ENCODE measurements around the gene LRRC1. TPM values are rescaled to one million over a fixed set of nuclear protein-coding genes. Genes with fewer than 3 reads are reported as not detected.

The LRRC1 gene
- total and polyA plus RNA-seq, 4 donors, result 0.36 to 6.4 (median 0.94) TPM

- TF ChIP-seq MAX (IDR thresholded peaks at IDR 0.05), result no peak
These were observed 161.4 kb downstream of the LRRC1 start (continued) for GRCh38 chr6:53956068-53956711.

GRCh38 chr6:53956804-53957203 is 162.0 kb downstream of the LRRC1 start:
- TF ChIP-seq HNF4G (IDR thresholded peaks at IDR 0.05) (no peak), CTCF (IDR thresholded peaks at IDR 0.05; ENCODE audit: low read depth, low read length, missing input control) (no peak)
- H3K9ac ChIP-seq (ENCODE audit: low read depth in 1 of 2, low read length in 2 of 2), result no peak overlapping the region
- no peaks in the 10 kb centered on the region for H3K4me1 ChIP-seq (ENCODE audit: control insufficient read depth in 4 of 4, insufficient read depth in 4 of 4, low read length in 3 of 4)

GRCh38 chr6:53959717-53960116 is 164.9 kb downstream of the LRRC1 start:
- DNase-seq (ENCODE audit: low spot score), result no peak
- Histone ChIP-seq H3K4me1 (ENCODE audit: control insufficient read depth in 4 of 4, insufficient read depth in 4 of 4, low read length in 3 of 4) (no peaks in the 10 kb centered on the region), H3K9me3 (ENCODE audit: control insufficient read depth in 4 of 4, low read length in 3 of 4) (no peaks in the 10 kb centered on the region), H3K4me3 (ENCODE audit: low read depth in 1 of 3, low read length in 3 of 3) (no peak overlapping the region), H3K27me3 (ENCODE audit: control insufficient read depth in 4 of 4, insufficient read depth in 4 of 4, low read length in 3 of 4) (peaks cover 0 to 4% (median 1%) of the 10 kb centered on the region in 4 donors), H3K27ac (ENCODE audit: low read depth in 1 of 2, low read length in 2 of 2) (no peak overlapping the region), H3K36me3 (ENCODE audit: control insufficient read depth in 4 of 4, insufficient read depth in 3 of 4, low read depth in 1 of 4, low read length in 3 of 4) (no peaks in the 10 kb centered on the region), H3K9ac (ENCODE audit: low read depth in 1 of 2, low read length in 2 of 2) (no peak overlapping the region)
- WGBS, result 80% methylated on average over 2 of the region's 2 CpGs
- TF ChIP-seq ZBTB33 (IDR thresholded peaks at IDR 0.05) (no peak), TAF1 (conservative IDR thresholded peaks at IDR 0.05) (no peak), HNF4G (IDR thresholded peaks at IDR 0.05) (no peak), CTCF (IDR thresholded peaks at IDR 0.05; ENCODE audit: low read depth, low read length, missing input control) (no peak), EGR1 (IDR thresholded peaks at IDR 0.05; ENCODE audit: low read depth in 2 of 2) (no peak), FOXA2 (IDR thresholded peaks at IDR 0.05) (no peak), NR2F2 (IDR thresholded peaks at IDR 0.05) (no peak), ATF3 (IDR thresholded peaks at IDR 0.05) (no peak)

More at GRCh38 chr6:53956804-53957203, 162.0 kb downstream of the LRRC1 start:
- no peak for DNase-seq (ENCODE audit: low spot score)
- H3K27me3 ChIP-seq (ENCODE audit: control insufficient read depth in 4 of 4, insufficient read depth in 4 of 4, low read length in 3 of 4), result no peaks in the 10 kb centered on the region
- H3K36me3 ChIP-seq (ENCODE audit: control insufficient read depth in 4 of 4, insufficient read depth in 3 of 4, low read depth in 1 of 4, low read length in 3 of 4), result no peaks in the 10 kb centered on the region
- H3K27ac ChIP-seq (ENCODE audit: low read depth in 1 of 2, low read length in 2 of 2), result no peak overlapping the region
- H3K4me3 ChIP-seq (ENCODE audit: low read depth in 1 of 3, low read length in 3 of 3), result no peak overlapping the region
- no peaks in the 10 kb centered on the region for H3K9me3 ChIP-seq (ENCODE audit: control insufficient read depth in 4 of 4, low read length in 3 of 4)

Data from liver (tissue), 9 donors.